AG04449 (cell line): Measurements from ENCODE around the gene TMEM201.
"Not testable (repeated sequence)": the region's sequence is repeated elsewhere in the genome, so short reads cannot be mapped to it uniquely, and the experiment has no call there.

Experiments used
- CTCF ChIA-PET: fragments of 350-600 bp; formaldehyde crosslinking; extraction: SDS; loops from one replicate; lab custom pipeline; 2021; ENCODE audit warnings: antibody characterized with exemption; lab: Yijun Ruan, JAX
- POLR2A ChIA-PET: fragments of 400-600, 350-600 bp; formaldehyde crosslinking; extraction: SDS; loops from one replicate; lab custom pipeline; 2020; ENCODE audit warnings: antibody characterized with exemption, inconsistent platforms; lab: Yijun Ruan, JAX
- DNase-seq: peaks from one replicate; pipeline ENCODE4 v3.0.0-alpha.2; 2010; ENCODE audit warnings: low read depth, low spot score
- H3K4me3 ChIP-seq: 2 replicates; pipeline ENCODE4 v1.5.1; 2011; ENCODE audit warnings: low read depth, mild to moderate bottlenecking, control low read depth, low read length
- TF ChIP-seq, protein P1 (sequence below): IDR thresholded peaks from one replicate; pipeline ENCODE4 v1.5.1; 2011; ENCODE audit warnings: mild to moderate bottlenecking, moderate library complexity, low read length, control low read depth, inconsistent platforms; ENCODE audit not compliant: insufficient read depth; ENCODE audit errors: missing control alignments

TMEM201 gene

DNA sequence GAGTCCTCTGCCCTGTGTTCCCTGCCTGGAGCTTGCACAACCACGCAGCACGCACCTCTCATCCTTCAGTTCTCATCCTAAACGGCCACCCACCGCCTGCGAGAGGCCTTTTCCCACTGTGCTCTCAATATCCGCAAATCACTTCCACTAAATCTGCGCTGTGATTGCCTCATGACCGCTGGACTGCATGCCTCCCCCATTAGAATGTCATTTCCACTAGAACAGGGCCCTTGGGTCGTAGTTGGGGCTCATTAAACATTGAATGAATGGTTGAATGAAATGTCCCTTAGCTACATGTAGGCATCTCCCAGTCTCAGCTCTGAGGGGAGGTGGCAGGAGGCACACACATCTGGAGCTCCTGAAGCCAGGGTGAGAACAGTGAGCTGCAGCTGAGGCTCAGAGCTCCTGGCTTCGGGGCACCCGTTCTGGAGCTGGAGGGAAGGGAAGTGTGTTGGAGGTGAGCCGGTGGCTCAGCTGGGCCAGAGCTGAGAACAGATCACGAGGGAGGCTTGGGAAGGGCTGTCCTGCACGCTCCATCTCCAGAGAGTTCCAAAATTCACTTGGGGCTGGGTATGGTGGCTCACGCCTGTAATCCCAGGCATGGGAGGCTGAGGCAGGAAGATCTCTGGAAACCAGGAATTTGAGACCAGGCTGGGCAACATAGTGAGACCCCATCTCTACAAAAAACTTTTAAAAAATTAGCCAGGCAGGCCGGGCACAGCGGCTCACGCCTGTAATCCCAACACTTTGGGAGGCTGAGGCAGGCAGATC lies 30.4 kb downstream of the TMEM201 start:
- TF ChIP-seq, protein P1, sequence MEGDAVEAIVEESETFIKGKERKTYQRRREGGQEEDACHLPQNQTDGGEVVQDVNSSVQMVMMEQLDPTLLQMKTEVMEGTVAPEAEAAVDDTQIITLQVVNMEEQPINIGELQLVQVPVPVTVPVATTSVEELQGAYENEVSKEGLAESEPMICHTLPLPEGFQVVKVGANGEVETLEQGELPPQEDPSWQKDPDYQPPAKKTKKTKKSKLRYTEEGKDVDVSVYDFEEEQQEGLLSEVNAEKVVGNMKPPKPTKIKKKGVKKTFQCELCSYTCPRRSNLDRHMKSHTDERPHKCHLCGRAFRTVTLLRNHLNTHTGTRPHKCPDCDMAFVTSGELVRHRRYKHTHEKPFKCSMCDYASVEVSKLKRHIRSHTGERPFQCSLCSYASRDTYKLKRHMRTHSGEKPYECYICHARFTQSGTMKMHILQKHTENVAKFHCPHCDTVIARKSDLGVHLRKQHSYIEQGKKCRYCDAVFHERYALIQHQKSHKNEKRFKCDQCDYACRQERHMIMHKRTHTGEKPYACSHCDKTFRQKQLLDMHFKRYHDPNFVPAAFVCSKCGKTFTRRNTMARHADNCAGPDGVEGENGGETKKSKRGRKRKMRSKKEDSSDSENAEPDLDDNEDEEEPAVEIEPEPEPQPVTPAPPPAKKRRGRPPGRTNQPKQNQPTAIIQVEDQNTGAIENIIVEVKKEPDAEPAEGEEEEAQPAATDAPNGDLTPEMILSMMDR = no peak
- ChIA-PET POLR2A (no interaction called here), CTCF (interaction anchor here (1.0 to 7.5 kb wide), 3 partner anchors 7 to 13 kb away, joined by 3 to 78 read pairs (median 3); no protein-coding TSS in a partner anchor)
- DNase-seq = no peak
- no peak overlapping the region for H3K4me3 ChIP-seq

DNA sequence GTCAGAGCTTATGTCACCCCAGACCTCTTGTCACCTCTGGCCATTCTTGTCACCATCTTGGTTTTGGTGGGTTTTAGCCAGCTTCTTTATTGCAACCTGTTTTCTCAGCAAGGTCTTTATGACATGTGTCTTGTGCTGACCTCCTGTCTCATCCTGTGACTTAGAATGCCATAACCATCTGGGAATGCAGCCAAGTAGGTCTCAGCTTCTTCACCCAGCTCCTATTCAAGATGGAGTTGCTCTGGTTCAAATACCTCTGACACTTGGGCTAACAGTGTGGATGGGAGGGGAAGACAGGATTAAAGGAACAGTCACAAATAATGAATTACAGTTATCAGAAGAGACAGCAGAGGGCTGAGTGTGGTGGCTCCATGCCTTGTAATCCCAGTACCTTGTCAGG lies 32.3 kb downstream of the TMEM201 start:
- CTCF ChIA-PET = interaction anchor here (0.9 kb wide), 1 partner anchor 13 kb away, joined by 3 read pairs; no protein-coding TSS in a partner anchor
- TF ChIP-seq, protein P1 = no peak
- H3K4me3 ChIP-seq = no peak overlapping the region
- no peak for DNase-seq
- POLR2A ChIA-PET = interaction anchor here (0.6 kb wide), 1 partner anchor 44 kb away, joined by 3 read pairs; no protein-coding TSS in a partner anchor

DNA sequence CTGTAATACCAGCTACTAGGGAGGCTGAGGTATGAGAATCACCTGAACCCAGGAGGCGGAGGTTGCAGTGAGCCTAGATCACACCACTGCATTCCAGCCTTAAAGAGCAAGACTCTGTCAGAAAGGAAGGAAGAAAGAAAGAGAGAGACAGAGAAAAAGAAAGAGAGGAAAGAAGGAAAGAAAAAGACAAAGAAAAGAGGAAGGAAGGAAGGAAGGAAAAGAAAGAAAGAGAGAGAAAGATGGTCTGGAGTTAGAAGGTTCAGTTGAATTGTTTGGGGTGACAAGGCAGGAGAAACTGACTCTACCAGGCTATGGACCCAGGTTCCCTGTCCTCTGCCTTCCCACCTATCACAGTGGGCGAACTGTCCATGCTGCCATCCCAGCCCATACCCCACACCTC lies 35.4 kb downstream of the TMEM201 start:
- POLR2A ChIA-PET = no interaction called here
- TF ChIP-seq, protein P1 = no peak
- CTCF ChIA-PET = interaction anchor here (0.7 to 7.8 kb wide), 5 partner anchors 9 to 250 kb away, joined by 3 to 179 read pairs (median 59); no protein-coding TSS in a partner anchor
- no peak for DNase-seq
- no peak overlapping the region for H3K4me3 ChIP-seq

DNA sequence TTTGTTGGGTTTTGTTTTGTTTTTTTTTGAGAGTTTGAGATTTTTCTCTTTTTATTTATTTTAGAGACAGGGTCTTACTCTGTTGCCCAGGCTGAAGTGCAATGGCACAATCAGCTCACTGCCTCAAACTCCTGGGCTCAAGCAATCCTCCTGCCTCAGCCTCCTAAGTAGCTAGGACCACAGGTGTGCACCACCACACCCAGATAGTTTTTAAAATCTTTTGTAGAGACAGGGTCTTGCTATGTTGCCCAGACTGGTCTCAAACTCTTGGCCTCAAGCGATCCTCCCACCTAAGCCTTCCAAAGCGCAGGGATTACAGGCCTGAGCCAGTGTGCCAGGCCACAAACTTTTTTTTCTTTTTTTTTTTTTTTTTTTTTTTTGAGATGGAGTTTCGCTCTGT lies 36.3 kb downstream of the TMEM201 start:
- H3K4me3 ChIP-seq, POLR2A ChIA-PET, DNase-seq: not testable (repeated sequence)
- CTCF ChIA-PET = interaction anchor here (0.6 to 7.8 kb wide), 9 partner anchors 10 to 563 kb away, joined by 3 to 179 read pairs (median 34); no protein-coding TSS in a partner anchor

DNA sequence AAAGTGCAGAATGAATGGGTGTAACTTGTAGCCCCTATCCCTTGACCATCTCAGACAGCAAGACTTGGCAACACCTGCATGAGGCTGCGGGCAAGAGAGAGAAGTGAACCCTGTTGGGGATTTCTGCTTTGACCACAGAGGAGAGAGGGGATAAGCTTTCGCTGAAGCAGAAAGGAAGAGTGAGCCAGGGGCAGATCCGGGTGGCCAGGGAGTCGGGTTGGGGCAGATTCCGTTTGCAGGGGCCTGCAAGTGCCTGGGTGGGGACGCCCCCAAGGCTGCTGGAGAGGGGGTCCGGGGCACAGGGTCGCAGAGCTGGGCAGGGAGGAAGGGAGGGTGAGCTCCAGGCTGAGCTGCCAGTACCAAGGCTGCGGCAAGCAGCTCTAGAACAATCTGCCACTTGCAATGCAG lies 37.5 kb downstream of the TMEM201 start:
- ChIA-PET CTCF (interaction anchor here (0.7 to 7.8 kb wide), 53 partner anchors 11 to 530 kb away, joined by 3 to 179 read pairs (median 4); partner anchors contain the start of genes LZIC, NMNAT1 and PIK3CD), POLR2A (no interaction called here)
- DNase-seq = no peak
- no peak overlapping the region for H3K4me3 ChIP-seq
- TF ChIP-seq, protein P1 = no peak

DNA sequence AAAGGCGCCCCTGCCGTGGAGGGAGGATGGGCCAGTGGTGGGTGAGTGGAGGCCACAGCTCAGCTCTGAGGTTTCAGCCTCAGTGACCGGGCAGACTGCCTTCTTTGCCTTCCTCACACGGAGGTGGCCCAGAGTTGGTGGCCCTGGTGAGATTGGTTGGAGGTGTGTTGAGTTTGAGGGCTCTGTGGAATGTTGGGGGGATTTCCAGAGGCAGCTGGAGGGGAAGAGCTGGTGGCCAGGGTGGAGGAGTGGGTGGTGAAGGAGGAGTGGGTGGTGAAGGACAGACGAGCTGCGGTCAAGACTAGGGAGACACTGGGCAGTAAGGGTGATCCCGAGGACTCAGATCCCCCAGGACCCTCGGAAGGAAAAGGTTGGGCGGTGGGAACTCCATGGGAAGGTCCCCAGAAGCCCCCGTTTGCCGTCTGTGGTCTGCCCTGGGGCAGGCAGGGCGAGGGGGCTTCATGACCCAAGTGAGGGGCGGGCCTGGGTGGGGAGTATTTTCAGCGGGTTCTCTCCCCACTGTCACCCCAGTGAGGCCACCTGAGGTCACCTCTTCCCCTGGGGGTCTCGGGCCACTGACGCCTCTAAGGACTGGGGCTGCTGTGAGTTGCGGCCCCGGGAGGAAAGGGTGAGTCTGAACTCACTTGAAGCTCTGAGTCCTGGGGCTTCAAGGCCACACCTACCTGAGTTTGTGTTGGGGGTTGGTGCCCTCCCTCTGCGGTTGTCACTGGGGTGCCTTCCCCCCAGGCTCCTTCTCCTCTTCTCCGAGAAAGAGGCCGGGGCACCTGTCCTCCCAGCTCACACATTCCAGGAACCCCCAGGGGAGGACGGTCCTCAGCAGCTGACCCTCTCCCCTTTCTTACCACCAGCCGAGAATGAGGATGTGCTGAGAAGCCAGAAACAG lies 40.1 kb downstream of the TMEM201 start:
- no peak for DNase-seq

More for the DNA sequence above, 40.1 kb downstream of the TMEM201 start:
- TF ChIP-seq, protein P1 = no peak
- H3K4me3 ChIP-seq = no peak overlapping the region
- ChIA-PET POLR2A (no interaction called here), CTCF (interaction anchor here (0.6 to 7.8 kb wide), 18 partner anchors 12 to 315 kb away, joined by 3 to 179 read pairs (median 10); partner anchors contain the start of genes LZIC, NMNAT1 and PIK3CD)
